Sigmoid colon (tissue), 4 donors: Measurements from ENCODE around the gene FMNL2.

ENCODE experiments used
- EP300 ChIP-seq, 4 donors: sonication (generic); formaldehyde crosslinking; IDR thresholded peaks; one replicate each; pipeline ENCODE4 v1.6.1; 2017; ENCODE audit warnings: antibody characterized with exemption in 4 of 4
- POLR2A ChIP-seq, 2 donors: fragments of 450-650 bp; IDR thresholded peaks; one replicate each; pipeline ENCODE4 v1.6.1; 2016; ENCODE audit warnings: antibody characterized with exemption in 2 of 2, mild to moderate bottlenecking in 2 of 2, moderate library complexity in 2 of 2
- POLR2AphosphoS5 ChIP-seq, 4 donors: sonication (generic); formaldehyde crosslinking; IDR thresholded peaks; one replicate each; pipeline ENCODE4 v1.6.1; 2017; ENCODE audit warnings: antibody characterized with exemption in 4 of 4
- TF ChIP-seq, protein P1 (sequence below), 4 experiments: fragments of 450-650 bp in 3 of 4; fragments of 200-600 bp in 1 of 4; IDR thresholded peaks; one replicate each; pipeline ENCODE4 v1.5.1; 2016 to 2019; ENCODE audit warnings: antibody characterized with exemption in 4 of 4, mild to moderate bottlenecking in 3 of 4, moderate library complexity in 2 of 4

DNA sequence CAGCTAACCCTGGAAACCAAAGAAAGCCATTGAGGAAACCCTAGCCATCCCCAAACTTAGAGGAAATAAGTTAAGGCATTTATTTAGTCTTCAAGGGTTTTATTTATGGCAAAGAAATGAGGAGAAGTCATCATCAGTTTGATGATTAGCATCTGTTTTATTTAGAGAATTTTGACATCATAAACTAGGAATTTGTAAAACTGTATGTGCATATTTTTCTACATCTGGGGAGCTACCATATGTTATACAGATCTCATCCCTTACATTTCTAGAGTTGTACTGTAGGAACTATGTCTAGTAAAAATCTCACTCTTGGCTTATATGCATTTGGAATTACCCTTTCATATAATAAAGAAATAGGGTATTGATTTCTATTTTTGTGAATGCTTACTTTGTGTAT is 48.7 kb downstream of the FMNL2 start:
- TF ChIP-seq, protein P1, sequence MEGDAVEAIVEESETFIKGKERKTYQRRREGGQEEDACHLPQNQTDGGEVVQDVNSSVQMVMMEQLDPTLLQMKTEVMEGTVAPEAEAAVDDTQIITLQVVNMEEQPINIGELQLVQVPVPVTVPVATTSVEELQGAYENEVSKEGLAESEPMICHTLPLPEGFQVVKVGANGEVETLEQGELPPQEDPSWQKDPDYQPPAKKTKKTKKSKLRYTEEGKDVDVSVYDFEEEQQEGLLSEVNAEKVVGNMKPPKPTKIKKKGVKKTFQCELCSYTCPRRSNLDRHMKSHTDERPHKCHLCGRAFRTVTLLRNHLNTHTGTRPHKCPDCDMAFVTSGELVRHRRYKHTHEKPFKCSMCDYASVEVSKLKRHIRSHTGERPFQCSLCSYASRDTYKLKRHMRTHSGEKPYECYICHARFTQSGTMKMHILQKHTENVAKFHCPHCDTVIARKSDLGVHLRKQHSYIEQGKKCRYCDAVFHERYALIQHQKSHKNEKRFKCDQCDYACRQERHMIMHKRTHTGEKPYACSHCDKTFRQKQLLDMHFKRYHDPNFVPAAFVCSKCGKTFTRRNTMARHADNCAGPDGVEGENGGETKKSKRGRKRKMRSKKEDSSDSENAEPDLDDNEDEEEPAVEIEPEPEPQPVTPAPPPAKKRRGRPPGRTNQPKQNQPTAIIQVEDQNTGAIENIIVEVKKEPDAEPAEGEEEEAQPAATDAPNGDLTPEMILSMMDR (IDR thresholded peaks at IDR 0.05) = no peak
- TF ChIP-seq EP300 (IDR thresholded peaks at IDR 0.05) = no peak
- no peak for TF ChIP-seq POLR2A (IDR thresholded peaks at IDR 0.05)
- no peak for TF ChIP-seq POLR2AphosphoS5 (IDR thresholded peaks at IDR 0.05)
